RPMI7951 (cell line): ENCODE data around the gene CNBD2. TPM values are rescaled to one million over a fixed set of nuclear protein-coding genes. Genes with fewer than 3 reads are reported as not detected.
"Not testable (repeated sequence)": the region's sequence is repeated elsewhere in the genome, so short reads cannot be mapped to it uniquely, and the experiment has no call there.

Experiments used
- DNase-seq: peaks from one replicate; pipeline ENCODE4 v3.0.0-alpha.2; 2012; ENCODE audit warnings: low read depth
- total RNA-seq: library from RNA; depleted of rRNA; stranded (reverse); fragments of >200 nt; shearing (Covaris generic); gene quantifications from 2 replicates; pipeline ENCODE4 v1.2.3, GENCODE V29; 2014

CNBD2 gene
- total RNA-seq, 1 experiment from 2014 or later: 6.8 TPM

DNA sequence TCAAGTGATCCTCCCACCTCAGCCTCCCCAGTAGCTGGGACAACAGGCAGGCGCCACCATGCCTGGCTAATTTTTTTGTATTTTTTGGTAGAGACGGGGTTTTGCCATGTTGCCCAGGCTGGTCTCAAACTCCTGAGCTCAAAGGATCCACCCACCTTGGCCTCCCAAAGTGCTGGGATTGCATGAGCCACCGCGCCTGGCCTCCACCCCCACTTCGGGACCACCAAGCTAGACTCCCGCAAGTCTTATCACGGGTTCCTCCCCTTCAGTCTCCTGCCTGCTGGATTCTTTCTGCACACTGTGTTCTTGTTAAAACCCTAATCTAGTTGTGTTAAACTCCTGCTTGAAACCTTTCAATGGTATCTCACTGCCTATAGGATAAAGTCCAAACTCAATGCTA lies 57.7 kb downstream of the CNBD2 start:
- DNase-seq: not testable (repeated sequence)

DNA sequence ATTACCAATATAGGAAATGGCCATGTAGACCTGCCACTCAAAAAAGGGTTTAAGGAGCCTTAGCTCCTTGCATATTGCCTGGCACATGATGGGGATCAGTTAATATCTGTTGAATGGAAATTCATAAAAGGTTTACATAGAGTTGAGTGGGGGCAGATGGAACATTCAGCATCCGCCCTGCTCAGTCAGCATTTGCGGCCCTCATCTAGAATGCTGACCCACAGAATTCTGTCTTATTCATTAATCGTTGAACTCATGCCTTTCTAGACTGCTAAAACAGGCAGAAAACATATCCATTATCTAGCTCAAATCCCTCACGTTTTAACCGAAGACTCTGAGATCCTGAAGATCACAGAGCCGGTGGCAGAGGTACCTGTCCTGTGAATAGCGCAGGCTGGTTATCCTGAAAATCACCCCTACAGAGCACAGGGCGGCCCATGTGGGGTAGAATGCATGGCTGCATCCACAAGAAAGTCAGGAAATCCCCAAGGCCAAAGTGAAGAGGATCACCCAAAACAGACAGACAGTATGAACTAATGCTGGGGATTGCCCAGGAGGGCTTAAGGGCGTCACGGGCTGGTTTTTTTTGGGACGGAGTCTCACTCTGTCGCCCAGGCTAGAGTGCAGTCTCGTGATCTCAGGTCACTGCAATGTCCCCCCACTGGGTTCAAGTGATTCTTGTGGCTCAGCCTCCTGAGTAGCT lies 59.9 kb downstream of the CNBD2 start:
- no peak for DNase-seq

DNA sequence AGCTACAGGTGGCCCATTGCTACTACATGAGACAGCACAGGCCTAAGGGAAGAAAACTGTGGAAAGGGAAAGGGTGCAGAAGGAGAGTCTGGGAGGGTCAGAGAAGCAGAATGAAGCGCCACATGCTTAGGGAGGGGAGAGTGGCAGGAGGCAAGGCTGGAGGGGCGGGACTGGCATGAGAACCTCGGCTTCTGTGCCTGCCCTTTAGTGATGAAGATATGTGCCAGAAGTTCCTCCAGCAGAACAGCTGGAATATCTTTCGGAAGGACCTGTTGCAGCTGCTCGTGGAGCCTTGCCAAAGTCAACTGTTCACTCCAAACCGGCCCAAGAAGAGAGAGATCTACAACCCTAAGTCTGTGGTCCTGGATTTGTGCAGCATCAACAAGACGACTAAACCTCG lies 61.8 kb downstream of the CNBD2 start:
- DNase-seq: no peak

DNA sequence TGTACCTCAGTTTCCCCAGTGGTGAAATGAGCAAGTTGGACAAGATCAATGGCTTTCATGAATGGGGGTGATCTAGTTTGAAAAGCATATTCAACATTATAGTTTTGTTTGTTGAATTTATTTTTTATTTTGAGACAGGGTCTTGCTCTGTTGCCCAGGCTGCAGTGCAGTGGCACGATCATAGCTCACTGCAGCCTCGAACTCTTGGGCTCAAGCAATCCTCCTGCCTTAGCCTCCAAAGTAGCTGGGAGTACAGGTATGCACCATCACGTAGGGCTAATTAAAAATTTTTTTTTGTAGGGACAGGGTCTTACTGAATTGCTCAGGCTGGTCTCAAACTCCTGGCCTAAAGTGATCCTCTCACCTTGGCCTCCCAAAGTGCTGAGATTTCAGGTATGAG lies 63.4 kb downstream of the CNBD2 start:
- no peak for DNase-seq

DNA sequence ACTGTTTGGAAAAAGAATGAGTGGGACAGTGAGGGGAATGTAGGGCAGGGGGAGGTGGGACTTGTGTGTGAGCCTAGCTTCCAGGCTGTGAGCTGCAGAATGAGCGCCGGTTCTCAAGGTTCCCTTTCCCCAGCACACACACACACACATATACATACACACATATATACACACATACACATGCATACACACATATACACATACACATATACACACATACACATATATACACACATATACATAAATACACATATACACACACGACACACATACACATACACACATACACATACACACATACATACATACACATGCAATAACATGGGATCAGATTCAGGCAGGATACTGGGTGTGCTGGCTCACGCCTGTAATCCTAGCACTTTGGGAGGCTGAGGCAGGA lies 66.5 kb downstream of the CNBD2 start:
- DNase-seq: no peak

DNA sequence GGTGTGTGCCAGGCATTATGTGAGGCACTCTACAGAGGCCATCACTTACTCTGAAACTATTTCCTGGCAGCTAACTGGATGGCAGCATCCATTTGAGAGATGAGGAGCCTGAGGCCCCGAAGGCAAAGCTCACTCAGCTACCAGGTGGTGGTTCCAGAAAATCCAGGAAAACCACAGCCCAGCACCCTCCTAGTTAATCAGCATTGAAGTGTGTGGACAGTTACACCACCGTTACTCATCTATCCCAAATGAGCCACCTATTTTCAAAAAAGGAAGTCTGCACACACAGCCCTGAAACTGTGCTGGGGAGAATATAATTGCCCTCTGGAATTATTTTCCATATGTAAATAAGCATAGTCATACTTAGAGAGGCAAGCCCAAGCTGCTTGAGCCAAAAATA lies 67.4 kb downstream of the CNBD2 start:
- DNase-seq: peak; percentile 81

DNA sequence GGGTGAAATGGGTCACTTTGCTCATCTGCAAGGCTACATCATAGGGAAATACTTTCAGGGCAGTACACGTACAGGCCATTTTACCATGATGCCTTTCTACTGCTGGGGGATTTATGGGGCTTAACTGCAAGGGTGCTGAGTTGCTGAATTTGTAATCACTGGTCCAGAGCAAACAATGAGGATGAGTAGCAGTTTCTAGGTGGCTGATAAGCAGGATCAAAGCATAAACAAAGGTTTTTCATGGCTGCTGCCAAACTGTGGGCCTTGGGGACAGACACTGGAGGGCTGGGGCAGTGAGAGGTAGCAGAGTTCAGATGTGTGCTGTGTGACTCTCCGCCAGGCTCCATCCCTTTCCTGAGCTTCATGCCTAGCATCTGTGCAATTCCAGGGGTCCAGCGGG lies 68.3 kb downstream of the CNBD2 start:
- no peak for DNase-seq

DNA sequence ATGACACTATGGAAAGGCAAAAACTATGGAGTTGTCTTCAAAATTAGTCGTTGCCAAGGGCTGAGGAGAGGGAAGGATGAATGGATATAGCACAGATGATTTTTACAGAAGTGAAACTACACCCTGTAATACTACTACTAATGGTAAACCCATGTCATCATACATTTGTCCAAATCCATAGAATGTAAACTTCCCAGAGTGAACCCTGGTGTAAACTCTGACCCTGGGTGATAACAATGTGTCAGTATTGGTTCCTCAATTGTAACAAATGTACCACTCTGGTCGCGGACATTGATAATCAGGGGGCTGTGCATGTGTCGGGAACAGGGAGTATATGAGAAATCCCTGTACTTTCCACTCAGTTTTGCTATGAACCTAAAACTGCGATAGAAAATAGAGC lies 72.2 kb downstream of the CNBD2 start:
- no peak for DNase-seq

DNA sequence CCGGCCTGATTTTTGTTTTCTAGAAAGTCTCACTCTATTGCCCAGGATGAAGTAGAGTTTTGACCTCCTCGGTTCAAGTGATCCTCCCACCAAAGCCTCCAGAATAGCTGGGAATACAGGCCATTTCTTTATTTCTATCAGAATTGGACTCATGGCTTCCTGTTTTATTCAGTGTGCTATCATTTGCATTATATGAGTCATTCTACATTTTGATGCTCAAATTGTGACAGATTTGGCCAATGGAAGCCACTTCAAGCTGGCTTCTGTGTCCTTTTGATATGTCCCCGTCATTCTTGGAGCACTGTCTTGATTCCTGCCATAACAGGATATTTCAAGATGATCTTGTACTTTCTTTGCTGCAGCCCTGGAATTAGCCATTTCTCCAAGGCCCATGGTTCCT lies 75.1 kb downstream of the CNBD2 start:
- DNase-seq: no peak

DNA sequence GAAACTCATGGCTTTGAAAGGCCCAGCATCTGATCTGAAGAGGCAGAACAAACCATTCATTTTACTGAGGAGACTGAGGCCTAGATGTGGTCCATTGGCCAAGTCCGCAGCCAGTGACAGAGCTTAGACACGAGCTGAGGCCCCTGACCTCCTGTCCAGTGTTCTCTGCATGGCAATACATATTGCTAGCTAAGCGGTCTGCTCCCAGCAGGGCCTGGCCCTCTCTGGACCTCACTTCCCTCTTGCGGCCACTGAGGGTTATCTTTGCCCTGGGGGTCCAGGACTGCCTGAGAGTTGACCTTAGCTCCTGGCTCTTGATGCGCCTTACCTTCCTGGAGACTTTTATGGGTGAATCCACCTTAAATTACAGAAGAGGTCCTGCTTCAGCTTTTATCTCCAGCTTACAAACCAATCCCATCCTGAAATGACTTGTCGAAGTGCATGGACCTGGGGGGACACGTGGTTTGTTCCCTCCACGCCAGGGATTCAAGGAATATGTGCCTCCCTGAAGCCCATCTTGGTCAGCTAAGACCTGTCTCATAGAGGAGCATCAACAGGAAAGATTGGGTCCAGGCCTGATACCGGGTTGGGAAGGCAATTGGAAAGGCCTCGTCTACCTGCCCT lies 75.6 kb downstream of the CNBD2 start:
- no peak for DNase-seq

DNA sequence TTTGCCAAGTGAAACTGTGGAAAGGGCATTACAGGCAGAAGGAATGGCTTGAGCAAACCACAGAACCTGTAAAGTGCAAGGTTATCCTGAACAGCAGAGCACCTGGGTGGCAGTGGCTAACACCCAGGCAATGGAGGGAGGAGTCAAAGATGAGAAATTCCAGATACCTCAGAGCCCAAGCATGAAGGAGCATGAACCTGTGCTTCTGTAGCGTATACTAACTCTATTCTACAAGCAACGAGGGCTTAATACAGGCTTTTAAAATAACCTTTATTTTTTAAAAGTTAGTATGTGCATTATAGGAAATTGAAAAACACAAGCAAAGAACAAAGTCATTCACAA lies 77.0 kb downstream of the CNBD2 start:
- DNase-seq: no peak

DNA sequence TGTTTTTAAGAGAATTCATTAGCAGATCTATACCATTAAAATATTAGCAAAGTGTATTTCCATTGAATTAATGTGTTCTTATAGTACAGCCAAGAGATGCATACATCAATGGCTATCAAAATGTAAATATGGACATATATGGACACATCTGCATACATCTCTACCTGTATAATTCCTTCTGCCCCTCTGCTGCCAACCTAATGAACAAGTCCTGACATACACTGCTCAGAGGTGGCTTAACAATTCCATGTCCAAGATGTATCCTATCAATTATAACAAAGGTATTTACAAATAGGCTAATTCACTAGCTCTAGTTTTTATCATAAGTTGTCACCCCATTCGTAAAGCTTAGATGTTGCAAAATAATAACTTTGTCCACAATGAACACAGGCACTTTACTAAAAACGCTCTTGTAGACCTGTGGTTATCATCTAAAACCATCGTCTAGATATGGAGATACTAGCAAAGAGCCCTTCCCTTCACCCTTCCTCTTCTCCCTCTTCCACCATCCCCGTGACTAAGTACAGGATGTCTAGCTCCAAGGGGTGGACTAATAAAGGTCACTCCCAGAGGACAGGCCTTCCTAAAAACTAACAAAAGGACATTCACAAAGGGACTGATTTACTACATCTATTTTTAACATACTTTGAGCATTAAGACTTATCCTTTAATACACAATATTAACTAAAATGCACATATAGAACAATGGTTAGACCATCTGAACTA lies 77.8 kb downstream of the CNBD2 start:
- DNase-seq: not testable (repeated sequence)

DNA sequence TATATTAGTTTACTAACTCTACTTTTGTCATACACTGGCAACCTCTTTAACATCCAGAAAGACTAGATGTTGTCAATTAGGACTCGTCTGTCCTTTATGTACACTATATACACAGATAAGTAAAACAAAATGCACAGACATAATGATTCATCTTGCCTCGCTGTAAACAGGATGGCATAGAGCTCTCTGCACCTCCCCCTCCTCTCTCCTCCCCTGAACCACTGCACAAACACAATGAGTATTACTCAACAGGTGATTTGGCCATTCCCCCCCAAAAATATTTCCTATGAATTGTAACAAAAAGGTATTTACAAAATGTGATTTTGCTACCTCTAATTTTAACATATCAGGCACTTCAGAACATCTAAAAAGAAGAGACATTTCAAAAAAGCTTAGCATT lies 81.0 kb downstream of the CNBD2 start:
- not testable (repeated sequence) for DNase-seq

DNA sequence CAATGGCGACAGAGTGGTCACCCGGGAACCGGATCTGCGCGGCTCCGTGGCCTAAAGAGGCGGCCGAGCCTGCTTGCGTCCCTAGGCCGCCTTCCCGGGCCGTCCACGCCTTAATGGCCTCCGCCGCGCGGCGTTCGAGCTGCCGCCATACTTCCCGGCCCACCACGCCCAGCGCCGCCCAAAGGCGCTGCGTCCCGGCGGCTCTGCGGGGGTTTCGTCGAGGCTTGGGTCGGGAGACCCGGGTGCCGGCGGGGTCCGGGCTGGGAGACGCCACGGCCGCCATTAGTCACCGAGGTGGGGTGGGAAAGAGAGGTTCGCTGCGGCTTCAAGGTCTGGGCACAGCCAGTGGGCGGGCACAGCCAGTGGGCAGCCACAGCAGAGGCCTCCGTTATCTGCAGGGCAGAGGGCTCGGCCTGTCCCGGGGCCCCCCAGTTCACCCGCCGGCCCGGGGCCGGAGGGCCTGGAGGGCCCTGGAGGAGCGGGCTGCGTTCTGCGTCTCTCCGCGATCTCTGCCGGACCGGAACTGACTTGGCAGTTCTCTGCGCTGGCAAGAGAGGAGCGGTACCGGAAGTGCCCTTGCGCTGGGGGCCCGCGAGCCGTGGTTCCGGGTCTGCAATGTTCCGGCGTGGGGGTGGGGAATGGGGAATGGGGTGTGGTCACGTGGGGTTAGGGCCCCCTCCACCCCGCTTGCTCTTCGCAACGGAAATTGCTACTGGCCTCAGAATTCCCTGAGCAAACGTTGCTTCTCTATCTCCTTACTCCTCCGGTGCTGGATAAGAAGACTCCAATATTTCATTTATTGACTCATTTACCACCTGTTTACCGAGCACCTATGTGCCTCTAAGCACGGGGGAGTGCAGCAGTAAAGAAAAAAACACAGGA lies 82.3 kb downstream of the CNBD2 start:
- peak; percentile 91 for DNase-seq

DNA sequence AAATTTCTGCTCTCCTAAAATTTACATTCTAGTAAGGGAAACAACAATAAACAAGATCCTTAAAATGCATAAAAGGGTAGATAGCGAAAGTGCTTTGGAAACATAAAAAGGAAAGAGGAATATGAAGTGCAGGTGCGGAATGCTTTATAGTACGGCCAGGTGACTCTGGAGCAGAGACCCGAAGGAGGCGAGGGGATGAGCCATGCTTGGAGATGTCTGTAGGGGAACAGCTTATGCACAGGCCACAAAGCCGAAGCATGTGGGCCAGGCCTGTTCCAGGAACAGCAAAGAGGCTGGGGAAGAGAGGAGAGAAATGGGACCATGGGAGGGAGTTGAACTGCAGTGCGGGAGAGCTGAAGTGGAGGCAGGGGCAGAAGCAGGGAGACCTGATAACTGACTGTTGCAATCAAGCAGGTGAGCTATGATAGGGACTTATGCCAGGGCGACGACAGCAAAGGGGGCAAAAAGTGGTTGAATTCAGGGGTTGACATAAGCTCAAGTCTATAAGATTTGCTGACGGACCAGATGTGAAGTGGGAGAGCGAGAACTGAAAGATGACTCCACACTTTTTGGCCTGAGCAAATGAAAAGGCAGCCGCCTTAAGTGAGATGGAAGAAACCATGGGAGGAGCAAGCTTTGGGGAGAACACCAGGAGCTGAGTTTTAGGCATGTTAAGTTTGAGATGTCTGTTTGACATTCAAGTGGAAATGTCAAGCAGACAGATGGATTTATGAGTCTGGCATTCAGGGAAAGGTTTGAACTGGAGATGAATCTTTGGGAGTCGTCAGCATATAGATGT lies 83.1 kb downstream of the CNBD2 start:
- no peak for DNase-seq

DNA sequence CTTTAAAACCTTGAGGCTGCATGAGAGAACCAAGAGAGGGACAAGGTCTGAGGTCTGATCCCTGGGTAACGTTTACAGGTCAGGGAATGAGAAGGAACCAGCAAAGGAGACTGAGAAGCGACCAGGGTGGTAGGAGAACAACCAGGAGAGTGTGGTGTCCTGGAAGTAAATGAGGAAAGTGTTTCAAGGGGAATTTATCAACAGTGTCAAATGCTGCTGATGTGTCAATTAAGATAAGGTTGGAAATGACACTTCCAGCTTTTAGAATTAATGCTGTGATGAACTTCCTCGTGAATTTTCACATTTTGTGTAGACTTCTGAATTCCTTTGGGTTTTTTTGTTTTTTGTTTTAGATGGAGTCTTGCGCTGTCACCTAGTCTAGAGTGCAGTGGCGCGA lies 83.7 kb downstream of the CNBD2 start:
- no peak for DNase-seq

DNA sequence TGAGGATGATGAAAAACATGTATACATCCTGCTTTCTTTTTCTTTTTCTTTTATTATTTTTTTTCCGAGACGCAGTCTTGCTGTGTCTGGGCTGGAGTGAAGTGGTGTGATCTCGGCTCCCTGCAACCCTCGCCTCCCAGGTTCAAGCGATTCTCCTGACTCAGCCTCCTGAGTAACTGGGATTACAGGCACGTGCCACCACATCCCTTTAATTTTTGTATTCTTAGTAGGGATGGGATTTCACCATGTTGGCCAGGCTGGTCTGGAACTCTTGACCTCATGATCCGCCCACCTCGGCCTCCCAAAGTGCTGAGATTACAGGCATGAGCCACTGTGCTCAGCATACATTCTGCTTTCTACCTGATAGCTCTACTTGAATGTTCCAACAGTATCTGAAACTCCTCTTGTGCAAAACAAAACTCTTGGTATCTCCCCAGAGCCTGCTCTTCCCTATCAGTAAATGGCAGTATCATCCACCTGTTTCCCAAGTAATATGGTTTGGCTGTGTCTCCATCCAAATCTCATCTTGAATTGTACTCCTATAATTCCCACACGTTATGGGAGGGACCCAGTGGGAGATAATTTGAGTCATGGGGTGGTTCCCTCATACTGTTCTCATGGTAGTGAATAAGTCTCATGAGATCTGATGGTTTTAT lies 85.6 kb downstream of the CNBD2 start:
- not testable (repeated sequence) for DNase-seq

DNA sequence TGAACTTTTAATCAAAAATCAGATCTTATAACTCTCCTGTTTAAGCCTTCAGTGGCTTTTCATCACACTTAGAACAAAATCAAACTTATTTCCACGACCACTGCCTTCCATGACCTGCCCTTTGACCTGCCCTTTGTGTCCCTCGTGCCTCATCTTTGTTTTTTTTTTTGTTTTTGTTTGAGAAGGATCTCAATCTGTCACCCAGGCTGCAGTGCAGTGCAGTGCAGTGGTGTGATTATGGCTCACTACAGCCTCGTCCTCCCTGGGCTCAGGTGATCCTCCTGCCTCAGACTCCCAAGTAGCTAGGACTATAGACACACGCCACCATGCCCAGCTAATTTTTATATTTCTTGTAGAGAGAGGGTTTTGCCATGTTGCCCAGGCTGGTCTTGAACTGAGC lies 86.8 kb downstream of the CNBD2 start:
- DNase-seq: no peak

DNA sequence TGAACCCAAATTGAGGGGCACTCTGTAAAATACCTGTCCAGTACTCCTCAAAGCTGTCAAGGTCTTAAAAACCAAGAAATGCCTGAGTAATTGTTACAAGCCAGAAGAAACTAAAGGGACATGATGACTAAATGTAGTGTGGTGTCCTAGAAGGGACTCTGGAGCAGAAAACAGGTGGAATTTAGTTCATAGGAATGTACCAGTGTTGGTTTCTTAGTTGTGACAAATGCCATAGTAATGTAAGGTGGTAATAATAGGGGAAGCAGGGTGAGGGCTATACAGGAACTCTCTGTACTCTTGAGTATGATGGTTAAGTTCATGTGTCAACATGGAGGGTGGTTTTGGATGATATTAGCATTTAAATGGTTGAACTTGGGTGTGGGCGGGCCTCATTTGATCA lies 92.3 kb downstream of the CNBD2 start:
- no peak for DNase-seq

DNA sequence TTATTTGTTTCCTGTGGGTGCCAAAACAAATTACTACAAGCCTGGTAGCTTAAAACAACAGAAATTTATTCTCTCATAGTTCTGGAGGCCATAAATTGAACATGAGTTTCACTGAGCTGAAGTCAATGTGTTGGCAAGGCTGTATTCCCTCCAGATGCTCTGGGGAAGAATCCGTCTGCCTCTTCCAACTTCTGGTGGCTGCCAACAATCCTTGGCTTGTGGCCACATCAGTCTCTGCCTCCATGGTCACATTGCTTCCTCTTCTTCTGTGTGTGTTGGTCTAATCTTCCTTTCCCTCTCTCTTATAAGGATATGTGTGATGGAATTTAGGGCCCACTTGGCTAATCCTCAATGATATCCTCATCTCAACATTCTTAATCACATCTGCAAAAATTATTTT lies 93.4 kb downstream of the CNBD2 start:
- DNase-seq: no peak

DNA sequence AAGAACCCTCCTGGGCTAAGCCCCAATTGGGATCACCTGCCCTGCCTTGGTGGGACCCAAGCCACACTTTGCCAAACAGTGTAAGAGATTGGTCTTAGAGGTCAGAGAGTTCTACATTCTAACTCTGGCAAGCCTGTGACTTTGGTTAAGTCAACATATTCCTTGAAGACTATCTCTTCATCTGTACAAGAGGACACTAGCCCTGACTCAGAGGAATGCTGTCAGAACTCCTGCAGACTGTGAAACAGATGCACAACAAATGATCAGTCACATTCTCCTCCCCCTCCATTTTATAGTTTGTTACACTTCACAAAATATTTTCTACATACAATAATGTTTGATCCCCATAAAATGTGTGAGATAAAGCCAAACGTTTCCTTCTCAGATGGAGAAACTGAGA lies 94.4 kb downstream of the CNBD2 start:
- DNase-seq: no peak
